HT-29 (cell line): Measurements from ENCODE around the gene PTPN21. TPM values are rescaled to one million over a fixed set of nuclear protein-coding genes. Genes with fewer than 3 reads are reported as not detected.

Experiments used
- DNase-seq: peaks from one replicate; pipeline ENCODE4 v3.0.0-alpha.2; 2015; ENCODE audit warnings: low spot score
- total RNA-seq: library from RNA; depleted of rRNA; stranded (reverse); fragments of >200 nt; shearing (Covaris generic); gene quantifications from 2 replicates; pipeline ENCODE4 v1.2.3, GENCODE V29; 2014; rRNA removed

Gene PTPN21
- total RNA-seq = 2.1 and 3.3 TPM in 2 replicates

DNA sequence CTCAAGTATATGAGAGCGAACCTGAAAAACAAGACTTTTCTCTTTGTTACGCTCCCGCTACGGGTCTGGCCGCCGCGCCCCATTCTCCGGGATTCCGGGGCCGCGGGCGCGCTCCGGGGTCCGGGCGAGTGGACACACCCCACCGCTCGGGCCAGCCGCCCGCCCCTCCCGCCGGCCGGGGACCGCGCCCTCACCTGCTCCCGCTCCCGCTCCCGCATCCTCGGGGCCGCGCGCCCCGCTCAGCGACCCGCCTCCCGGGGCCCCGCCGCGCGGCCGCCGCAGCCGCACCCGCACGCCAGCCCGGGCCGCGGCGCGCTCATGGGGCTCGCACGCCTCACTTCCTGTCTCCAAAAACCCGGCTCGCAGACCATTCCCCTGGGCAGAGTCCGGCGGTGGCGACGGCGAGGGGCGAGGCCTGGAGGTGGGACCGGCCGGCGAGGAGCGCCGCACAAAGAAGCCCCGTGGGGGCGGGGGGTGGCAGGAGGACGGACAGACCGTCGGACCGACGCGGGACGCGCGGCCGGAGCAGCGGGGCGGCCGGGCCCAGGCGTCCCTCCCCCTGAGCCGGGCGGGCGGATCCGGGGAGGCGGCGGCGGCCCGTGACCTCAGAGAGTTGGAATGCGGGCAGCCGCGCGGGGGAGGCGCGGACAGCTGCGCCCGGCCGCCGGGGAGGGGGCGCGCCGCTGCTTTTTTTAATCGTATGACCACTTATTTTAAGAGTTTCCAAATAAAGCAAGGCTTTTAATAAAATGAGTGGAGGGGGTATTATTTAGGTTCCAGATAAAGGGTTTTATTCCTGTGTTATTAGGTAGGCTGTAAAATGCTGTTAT lies at the start of gene PTPN21:
Gene PTPN21, minus strand, starts transcription at position 551 of the 830 bp plus-strand sequence. CDS start 4,590 bp downstream, outside the sequence.
- peak; percentile 61 for DNase-seq

DNA sequence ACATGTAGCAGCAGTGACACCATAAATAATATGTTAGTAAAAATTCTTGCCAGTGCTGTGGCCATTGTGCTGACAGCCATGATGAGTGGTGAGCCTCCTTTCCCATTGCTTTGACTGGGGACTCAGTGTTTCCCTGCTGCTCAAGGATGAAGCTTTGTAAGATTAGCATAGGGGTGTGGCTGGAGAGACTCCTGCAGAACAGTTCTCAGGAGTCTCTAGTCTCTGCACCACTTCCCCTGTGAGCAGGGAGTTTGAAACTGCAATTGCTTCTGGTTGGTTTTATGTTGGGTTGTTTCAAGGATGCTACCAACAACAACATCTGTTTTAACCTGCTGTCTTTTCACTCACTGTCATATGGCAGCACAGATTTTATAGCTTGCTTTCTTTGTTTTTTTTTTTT lies 49.4 kb upstream of the PTPN21 start:
- DNase-seq = no peak

DNA sequence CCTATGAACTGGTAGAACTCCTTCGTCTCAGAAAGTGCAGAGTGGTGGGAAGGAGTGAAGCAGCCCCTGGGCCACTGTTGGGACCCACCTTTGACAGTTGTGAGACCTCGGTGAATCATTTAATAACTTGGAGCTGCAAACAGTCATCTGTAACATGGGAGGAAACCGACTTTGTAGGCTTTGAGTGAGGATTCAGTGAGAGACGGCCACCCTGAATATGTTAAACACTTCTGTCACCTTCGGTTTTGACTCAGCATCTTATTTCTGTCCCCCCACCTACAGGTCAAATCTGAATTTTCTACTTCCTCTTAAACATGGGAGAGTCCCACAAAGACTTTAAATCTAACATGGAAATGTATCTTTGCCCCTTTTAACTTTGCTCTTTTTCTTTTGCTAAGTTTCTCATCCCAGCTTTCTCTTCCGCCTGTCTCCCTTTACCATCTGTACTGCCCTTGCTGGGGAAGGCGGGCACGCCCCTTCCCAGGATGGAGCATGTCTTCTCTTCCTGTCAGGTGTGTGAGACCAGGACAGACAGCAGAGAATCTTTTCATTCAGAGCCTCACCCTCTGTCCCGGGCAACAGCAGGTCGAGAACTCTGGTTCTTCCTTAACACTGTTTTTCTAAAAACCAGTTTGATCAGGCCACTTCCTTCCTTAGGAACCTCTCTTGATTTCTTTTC lies 45.1 kb upstream of the PTPN21 start:
- DNase-seq = no peak

DNA sequence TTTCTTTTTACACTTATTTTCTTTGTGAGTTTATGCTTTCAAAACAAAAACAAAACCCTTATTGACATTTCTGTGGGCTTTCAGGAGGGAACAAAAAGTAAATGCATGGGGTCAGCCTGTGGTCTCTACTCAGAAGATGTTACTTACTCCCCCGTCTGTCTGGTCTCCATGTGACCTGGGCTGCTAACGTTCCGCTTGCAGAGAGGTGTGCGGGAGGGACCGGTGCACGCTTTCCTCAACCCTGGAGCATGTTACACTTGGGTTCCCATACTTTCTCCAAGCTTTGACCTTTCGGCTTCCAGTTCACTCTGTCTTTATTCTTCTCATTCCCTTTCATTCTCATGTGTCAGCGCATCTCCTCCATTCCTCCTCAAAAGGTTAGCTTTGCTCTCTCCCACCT lies 44.5 kb upstream of the PTPN21 start:
- no peak for DNase-seq

DNA sequence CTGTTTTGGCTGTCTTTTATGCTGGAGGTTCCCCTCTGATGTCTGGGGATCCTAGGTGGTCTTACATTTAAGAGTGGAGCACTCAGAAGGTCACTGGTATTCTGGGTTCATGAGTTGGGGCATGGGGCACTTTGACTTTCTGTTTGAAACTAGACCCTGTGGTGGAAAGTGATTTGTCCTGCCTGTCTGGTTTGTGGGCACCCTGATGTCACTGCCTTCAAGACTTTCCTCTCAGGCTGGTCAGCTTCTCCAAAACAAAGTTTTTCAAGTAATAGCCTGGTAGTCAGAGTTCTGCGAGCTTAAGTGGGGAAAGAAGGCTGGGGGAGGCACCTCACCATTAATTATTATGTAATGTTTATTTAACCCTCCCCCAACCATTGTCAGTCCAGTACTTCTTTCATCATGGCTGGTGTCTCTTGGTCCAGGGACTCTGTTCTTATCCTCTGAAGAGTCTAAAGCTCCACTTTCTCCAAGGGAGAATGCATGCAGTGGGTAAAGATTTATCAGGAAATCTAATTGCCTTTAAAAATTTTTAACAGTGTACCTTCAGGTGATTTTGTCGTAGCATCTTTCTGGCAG lies 43.4 kb upstream of the PTPN21 start:
- no peak for DNase-seq

DNA sequence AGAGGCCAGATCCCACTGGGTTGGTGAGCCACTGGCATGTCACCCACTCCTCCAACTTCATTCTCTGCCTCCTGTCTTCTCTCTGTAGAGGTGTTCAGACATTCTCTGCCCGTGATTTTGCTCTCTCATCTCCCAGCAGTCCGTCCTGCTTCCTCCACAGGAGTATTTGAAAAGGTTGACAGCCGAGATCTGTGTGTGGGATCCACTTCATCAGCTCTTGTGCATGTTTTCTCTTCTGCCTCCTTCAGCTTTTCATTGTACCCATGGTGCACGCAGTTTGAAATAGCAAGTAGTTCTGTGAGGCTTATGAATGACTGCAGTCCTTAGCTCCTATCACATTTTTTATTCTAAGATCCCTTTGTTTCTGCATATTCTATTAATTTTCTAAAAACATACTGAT lies 42.8 kb upstream of the PTPN21 start:
- DNase-seq = no peak

DNA sequence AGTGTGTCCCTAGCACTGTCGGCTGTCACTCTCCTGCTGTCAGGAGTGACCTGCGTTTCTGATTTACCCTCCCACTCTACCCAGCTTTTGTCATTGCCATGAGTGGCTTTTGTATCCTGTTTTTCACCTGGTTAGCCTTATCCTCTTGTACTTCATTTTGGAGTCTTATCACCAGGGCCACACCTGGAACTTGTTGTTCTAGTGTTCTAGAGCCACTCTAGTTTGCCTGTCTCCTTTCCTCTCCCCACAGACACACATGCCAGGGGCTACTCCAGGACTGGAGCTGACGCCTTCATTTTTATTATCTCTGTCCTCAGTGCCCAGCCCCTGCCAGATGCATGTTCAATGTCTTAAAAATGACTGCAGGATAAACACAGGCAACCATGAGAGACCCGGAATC lies 42.2 kb upstream of the PTPN21 start:
- no peak for DNase-seq

DNA sequence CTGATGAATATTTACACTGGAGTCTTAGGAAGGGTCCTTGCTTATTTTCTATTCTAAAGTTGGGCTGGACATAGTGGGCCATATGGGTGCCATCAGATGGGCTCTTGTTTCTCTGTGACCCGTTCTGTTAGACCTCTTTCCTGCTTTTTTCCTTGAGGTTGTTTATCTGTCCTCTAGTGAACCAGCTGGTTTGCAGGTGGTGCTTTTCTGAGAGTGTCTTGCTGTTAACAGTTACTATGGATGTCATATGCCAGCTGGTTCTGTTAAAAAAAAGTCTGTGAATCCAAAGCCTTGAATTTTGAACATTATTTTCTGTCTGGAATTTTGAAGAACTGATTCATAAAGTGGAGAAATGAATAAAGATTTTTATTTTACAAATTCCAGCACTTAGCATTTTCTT lies 37.2 kb upstream of the PTPN21 start:
- DNase-seq = no peak

DNA sequence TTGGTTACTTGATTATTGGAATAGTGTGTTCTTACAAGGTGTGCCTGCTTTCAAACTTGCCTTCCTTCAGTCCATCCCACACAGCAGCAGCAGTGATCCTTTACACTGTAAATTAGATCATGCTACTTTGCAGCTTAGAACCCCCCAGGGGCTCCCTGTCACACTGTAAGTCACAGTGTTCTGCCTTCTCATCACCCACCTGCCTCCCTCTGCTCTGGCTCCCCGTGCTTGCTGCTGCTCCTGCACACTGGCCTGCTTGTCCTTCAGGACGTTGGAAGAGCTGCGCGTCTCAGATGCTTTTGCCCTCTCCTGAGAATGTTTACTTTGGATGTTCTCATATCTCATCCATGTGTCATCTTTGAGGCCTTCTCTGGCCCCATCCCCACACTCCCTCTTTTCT lies 35.4 kb upstream of the PTPN21 start:
- no peak for DNase-seq

DNA sequence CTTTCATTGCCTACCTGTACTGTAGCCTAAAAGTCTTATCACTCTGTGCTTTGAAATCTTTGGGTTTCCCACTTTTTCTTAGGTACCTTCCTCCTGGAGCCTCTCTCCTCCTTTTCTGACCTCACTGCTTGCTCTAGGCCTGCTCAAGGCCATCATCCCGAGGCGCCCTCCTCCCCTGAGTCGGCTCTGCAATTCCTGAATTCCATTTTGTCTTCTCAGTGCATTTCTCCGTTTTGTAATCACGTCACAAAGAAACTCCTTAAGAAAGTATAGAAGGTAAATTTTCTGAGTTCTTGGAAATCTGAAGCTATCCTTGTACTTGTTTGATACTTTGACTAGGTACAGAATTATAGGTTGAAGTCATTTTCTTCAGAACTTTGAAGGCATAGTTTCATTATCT lies 33.3 kb upstream of the PTPN21 start:
- no peak for DNase-seq

DNA sequence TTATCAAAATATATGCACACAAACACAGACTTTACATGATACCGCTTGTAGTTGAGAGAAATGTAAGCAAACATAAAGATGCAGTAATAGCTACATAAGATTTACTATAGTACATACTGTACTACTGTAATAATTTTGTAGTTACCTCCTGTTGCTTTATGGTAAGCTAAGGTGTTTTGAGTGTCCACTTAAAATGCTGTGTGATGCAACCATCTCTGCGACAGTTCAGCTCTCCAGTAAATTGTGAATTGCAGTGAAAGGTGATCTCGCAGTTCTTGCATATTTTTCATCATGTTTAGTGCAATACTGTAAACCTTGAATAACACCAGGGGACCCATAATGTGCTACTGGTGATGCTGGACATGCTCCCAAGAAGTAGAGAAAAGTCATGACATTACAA lies 29.6 kb upstream of the PTPN21 start:
- DNase-seq = no peak

DNA sequence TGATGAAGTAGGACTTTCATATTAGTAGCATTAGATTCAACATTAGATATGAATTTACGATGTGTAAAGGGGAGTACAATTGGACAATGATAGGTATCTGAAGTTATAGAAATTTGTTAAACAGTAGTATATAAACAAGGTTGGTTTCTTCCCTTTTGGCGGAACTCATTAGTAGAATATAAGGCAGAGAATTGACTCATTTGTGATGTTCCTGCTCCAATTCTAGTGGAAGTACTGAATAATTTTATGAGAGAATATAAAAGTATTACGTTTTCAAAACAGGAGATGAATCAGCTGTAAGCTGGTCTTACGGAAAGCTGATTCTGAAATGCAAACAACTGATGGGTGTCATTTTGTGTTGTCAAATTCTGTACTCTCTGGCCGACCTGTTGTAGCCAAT lies 21.4 kb upstream of the PTPN21 start:
- no peak for DNase-seq

DNA sequence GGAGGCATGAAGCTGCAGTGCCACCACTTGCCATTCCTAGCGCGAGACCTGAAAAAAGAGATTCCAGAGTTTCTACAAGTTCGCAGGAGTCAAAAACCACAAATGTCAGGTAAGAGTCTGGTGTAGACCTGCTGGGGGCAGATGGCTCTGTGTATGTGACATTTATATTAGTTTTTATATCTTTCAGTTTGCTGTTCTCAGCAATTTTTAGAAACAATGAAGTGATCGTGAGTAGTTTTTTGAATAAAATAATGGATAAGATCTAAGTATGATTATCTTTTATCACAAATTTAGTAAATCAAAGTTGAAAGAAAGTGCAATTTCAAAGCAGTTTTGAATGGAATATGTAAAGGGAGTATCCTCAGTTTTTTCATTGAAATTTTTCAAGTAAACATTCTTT lies 17.3 kb upstream of the PTPN21 start:
- no peak for DNase-seq

DNA sequence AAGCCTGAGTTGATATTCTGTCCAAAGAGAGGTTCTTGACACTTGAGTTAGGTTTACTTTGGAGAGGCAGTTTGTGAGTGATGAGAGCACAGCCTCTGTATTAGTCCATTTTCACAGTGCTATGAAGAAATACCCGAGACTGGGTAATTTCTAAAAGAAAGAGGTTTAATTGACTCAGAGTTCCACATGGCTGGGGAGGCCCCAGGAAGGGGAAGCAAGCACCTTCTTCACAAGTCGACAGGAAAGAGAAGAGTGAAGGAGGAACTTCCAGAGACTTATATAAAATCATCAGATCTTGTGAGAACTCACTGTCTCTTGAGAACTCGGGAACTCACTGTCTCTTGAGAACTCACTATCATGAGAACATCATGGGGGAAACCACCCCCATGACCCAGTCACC lies 13.4 kb upstream of the PTPN21 start:
- DNase-seq = no peak

DNA sequence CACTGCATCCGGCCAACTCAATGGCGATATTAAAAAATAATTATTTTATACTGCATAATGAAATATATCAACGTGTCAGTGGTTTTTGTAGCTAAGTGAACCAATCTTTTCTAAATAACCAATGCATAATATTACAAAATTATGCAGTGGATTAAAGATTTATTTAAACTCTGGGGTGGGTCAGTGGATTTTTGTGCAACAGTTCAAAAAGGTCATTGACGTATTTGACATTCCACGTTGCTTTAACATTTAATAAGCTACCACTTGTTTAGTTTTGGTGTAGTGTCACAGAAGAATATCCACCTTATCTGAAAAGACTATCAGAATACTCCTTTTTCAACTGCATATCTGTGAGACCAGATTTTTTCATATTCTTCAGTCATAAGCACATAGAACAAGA lies 10.6 kb upstream of the PTPN21 start:
- no peak for DNase-seq

DNA sequence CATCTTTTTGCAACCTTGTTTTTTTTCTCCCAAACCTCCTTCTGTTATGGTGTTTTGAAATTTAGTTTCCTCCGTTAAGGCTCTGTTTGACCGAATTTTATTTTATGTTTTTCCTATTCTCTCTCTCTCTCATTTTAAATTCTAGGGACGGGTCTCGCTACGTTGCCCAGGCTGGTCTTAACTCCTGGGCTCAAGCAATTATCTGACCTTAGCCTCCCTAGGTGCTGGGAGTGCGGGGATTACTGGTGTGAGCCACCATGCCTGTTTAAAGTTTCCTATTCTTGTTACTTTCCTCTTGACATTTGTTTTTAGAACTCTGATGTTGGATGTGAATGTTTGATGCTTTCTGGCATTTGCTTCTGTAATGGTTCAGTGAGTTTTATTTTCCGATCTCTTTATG lies 9.0 kb upstream of the PTPN21 start:
- no peak for DNase-seq

DNA sequence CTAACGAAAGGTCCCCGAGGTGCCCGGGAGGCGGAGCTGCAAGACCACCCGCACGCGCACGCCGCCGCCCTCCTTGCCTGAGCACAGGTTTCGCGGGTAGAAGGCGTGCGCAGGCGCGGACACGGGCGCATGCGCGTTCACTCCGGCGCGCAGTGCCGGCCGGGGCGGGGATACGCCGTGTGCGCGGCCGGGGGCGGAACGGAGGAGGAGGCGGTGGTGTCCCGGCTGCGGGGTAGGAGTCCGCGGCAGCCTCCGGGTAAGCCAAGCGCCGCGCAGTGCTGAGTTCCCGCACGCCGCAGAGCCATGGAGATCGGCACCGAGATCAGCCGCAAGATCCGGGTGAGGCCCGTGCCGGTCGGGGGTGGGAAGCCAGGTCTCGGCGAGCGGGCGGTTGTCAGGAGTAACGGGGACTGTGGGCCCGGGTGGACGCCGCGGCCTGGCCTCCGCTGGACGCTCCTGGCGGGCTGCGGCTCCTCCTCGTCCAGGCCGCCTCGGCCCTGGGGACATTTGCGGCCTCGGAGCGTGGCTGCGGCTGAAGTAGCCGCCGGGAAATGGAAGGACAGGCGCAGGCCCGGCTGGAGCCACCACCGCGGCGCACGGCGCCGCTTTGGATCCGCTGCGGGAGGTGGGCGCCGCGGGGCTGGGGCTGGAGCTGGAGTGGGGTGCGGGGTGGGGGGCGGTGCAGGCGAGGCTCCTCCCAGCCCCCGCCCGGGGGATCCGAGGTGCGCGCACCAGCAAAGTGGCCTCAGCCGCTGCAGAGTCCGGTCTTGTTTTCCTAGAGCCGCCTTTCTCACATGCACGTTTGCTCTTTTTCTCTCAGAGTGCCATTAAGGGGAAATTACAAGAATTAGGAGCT lies 8.3 kb upstream of the PTPN21 start, which contains the start of gene ZC3H14:
Gene ZC3H14, plus strand, starts transcription at position 207 of the 856 bp plus-strand sequence. Its CDS starts 97 bp downstream, at position 304.
- peak; percentile 76 for DNase-seq

DNA sequence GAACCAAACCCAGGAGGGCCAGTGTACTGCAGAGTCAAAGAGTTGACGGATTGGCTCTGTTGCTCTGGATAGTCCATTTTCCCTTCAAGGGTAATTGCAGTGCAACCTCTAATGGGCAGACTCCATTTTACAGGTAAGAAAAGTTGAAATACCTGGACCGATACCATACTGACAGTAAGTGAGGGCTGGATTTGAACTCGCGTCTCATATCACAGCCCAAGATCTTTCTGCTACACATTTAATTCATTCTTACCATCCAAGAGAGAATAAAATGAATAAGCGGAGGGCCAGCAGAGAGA lies 7.7 kb upstream of the PTPN21 start:
- no peak for DNase-seq

DNA sequence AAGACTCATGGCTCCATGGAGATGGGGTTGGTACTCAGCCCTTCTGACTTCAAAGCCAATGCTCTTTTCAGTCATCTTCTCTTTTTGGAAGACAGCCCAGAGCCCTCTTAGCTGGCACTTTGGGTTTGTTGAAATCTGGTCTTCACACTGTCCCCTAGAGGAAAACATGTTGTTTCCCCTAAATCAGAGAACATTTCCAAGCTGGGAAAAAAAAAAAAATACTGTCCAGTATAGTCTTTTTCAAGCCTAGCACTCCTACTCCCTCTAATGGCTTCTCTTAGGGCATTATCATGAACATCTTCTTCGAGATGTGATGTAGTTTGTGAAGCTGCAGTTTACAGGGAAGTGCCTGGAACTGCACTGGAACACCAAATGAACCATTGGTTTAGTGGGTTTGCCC lies 5.0 kb upstream of the PTPN21 start:
- peak; percentile 12 for DNase-seq

DNA sequence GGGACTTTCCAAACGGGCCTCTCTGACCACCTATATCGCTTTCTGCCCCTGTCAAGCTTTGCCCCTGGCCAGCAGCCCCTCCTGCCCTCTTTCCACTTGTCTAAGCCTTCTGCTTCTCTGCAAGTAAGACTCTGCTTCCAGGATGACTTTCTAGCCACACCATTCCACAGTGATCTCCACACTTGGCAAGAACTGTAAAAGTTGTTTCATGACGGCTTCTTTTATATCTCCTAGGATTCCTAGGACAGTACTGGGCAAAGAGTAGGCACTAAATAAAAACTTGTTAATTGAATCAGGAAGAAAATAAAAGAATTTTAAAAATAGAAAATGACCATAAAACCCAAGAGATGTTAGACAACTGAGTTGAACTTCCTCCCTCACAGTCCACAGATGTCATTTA lies 1.8 kb upstream of the PTPN21 start:
- no peak for DNase-seq

DNA sequence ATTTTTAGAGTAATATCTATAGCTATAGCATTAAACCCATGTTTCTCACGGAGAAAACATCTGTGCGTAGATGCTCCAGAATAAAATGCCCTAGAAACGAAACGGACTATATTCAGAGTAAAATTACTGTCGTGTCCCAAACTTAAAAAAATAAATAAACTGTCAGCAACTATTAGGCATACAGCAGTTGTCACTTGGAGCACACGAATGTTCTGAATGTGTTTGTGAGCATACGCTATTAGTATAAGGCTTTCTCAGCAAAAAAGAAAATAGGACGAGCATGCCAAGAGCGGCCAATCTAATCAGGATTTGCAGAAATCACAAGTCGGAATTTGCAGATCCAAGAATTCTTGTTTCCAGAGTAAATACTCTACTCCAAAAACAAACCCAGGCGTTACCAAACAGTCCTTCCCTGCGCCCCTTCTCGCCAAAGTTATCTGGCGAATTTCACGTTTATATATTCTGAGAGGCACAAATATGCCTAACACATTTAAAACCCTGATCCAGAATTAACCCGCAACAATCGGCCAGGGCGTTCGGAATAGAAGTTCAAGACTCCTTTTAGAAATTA lies 836 bp downstream of the PTPN21 start:
- DNase-seq = no peak

DNA sequence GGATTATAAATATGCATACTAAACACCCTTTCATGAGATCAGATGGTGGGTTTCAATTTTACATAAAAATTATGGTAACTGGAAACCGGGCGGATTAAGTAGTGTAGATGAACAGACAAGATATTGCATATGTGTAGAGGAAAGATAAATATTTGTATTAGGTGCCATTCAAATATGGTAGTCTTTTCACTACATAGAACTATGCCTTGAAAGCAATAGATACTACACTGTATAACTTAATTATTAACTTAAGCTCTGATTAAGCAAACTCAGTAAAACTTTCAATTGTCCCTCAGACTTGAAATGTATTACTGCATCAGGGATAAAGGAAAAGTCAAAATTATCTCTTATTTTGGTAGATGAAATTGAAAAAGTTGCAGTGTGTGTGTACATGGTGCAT lies 1.9 kb downstream of the PTPN21 start:
- peak; percentile 19 for DNase-seq
